Anterior cingulate cortex (tissue), 58 donors: ENCODE results near the gene TNRC6B.
"Not testable (repeated sequence)": the region's sequence is repeated elsewhere in the genome, so short reads cannot be mapped to it uniquely, and the experiment has no call there.

Source experiments
- DNase-seq, 58 donors: peaks; one replicate each; lab custom pipeline; 2025; lab: John Stamatoyannopoulos, UW

TNRC6B gene

GRCh38 chr22:40177738-40178416, at the start of gene TNRC6B:
TSS of gene TNRC6B (plus strand) at chr22:40177925. CDS start at chr22:40178136, 211 bp downstream.
- peak in 54 of 58 donors; percentile 14 to 98 (median 74) for DNase-seq

- DNase-seq = no peak
Measured at GRCh38 chr22:40128989-40129388, 48.7 kb upstream of the TNRC6B start.

DNA sequence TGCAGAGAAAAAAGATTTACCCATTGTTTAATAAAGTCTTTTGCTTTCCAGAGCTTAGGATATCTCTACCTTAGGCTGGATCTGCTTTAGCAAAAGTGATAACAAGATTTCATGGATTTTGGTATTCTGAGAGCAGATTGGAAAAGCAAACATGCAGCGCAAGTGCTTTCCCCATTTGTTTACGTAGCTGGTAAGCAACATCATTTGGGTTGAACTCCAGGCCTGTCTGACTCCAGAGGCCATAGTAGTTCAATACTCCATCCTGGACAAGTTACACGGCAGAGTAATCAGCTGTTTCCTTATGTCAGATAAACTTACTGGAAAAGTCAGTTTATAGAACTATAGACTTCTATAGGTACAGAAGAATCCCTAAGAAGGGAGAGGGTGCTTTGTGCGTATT, 40.6 kb upstream of the TNRC6B start:
- DNase-seq = no peak

- no peak for DNase-seq
Measured at GRCh38 chr22:40138866-40139265, 38.9 kb upstream of the TNRC6B start.

- no peak for DNase-seq
Measured at GRCh38 chr22:40147388-40148176, 30.1 kb upstream of the TNRC6B start.

GRCh38 chr22:40153192-40153591, 24.5 kb upstream of the TNRC6B start:
- DNase-seq = no peak

DNA sequence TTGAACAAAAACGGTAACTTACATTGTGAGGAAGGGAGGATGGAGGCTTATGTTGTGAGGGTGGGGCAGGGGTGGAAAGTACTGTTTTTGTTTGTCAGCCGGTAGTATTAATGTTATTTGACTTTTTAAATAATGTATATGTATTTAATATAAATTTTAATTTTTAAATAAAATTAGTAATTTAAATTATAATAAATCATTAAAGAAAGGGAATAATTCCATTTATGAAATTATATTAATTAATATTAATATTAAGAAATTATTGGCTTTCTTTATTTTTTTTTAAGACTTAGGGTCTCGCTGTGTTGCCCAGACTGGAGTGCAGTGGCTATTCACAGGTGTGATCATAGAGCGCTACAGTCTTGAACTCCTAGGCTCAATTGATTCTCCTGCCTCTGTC, 24.0 kb upstream of the TNRC6B start:
- no peak for DNase-seq

DNA sequence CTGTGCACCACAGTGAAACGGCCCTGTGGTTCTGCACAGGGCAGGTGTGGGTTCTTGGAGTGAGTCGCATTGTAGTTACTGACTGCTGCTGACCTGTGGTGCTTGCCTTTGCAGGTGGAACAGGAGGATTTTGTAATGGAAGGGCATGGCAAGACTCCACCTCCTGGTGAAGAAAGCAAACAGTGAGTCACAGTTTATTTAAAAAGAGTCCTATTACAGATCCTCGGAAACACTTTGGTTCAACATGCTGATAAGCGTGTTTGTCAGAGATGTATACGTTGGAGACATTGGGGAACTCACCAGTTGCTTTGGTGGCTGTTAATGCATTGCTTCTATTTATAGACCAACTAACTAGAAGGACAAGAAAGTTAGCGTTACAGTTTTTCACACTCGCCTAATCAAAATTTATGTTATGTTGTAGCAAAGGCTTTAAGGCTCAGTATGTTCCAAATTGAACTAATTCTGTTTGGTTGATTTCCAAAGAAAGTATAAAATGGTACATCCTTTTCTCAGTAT, 21.7 kb upstream of the TNRC6B start:
- DNase-seq = no peak

- DNase-seq = not testable (repeated sequence)
Measured at GRCh38 chr22:40156682-40157081, 21.0 kb upstream of the TNRC6B start.

DNA sequence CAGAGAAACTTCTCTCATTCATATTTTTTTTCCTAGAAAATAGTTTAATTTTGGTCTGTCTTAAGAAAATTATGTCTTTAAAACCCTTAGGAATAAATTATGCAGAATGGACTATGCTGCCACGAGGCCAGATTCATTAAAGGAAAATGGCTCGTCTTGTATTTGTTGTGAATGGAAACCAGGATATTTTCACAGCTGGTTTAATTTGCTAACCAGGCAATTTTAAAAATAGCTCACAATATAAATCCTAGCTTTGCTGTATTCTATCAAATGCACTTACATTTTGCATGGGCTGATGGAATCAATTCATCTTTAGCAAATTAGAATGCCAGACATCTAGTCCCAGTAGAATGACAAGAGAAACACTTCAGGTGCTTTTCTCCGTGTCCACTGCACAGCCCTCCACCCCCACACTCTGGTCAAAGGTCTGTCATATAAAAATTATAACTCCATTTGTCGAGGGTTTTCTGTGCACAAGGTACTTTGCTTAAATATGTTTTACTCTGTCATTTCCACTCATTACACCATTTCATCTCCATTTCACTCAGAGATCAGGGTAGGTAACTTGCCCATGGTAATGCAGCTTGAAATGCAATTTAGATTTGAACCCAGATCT, 20.3 kb upstream of the TNRC6B start:
- DNase-seq = no peak

GRCh38 chr22:40161194-40161593, 16.5 kb upstream of the TNRC6B start:
- no peak for DNase-seq

DNA sequence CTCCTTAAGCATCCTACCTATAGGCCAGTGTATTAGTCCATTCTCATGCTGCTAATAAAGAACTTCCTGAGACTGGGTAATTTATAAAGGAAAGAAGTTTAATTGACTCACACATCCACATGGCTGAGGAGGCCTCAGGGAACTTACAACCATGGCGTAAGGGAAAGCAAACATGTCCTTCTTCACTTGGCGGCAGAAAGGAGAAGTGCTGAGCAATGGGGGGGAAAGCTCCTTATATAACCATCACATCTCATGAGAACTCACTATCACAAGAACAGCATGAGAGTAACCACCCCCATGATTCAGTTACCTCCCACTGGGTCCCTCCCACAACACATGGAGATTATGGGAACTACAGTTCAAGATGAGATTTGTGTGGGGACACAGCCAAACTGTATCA, 12.2 kb upstream of the TNRC6B start:
- DNase-seq = not testable (repeated sequence)

DNA sequence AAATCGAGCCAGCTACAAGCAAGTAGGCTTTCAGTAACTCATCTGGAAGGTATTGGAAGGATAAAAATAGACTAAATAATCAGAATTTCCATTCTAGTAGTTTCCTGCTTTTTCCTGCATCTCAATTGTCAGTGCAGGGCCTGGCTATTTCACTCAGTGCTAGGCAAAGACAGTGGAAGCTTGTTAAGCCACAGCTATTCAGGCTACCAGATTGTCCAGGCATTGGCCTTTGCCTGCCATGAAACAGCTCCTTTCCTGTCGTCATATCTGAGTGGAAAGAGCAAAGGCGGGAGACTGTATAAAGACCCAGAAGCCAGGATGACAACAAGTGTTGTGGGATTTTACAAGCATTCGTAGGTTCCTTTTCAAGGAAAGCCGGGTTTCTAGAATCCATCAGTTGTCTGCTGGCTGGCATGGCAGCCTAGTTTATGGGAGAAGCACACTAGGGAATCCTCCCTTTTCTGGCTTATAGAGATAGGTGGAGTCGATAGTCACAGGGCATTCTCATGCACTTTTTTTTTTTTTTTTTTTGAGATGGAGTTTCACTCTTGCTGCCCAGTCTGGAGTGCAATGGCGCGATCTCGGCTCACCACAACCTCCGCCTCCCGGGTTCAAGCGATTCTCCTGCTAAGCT, 2.0 kb upstream of the TNRC6B start:
- DNase-seq = peak in 5 of 58 donors; percentile 5 to 38 (median 13)

- peak in 3 of 58 donors; percentile 9 to 38 (median 23) for DNase-seq
Measured at GRCh38 chr22:40176921-40177737, 596 bp upstream of the TNRC6B start.

DNA sequence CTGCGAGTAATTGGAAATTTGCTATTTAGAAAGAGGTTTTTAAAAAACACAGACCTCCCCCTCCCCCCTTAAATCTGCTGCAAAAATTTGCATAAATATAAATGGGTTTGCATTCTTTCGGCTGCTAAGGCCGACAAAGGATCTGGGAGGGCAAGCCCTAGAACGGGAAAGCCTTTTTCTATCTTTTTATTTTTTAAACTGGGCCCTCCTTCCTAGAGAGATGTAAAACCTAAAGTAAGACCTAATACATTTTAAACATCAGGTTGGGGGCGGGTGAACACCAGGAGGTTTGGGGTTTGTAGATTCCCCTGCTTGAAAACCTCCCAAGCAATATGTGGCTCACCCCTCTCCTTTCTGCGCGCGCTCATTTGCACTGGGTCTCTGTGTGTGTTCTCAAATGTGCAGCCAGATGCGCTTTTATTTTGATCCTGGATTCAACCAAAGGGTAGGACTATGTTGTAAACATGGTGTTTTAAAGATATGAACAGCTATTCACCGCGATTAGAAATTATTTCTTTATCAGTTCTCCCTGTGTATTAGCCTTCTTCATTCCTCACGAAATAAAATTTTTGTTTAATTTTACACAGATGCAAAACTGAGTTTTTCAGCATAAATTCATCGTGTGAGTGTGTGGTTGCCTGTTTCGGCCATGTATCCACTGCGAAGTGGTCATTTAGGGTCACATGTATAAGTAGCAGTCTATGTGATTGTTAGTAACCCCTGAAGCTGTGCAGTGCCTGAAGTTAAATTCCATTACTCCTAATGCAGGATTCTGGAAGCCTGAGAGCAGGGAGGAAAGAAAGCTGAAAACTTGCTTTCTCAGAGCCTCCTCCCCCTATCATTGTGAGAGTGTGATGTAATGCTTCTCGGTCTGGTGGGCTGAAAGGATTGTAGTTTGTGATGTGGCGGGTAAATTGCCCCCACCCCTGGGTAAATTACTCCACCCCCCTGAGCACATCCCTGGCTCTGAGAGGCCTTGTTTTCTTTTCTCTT, 988 bp downstream of the TNRC6B start:
- DNase-seq = peak in 18 of 58 donors; percentile 5 to 47 (median 20)

DNA sequence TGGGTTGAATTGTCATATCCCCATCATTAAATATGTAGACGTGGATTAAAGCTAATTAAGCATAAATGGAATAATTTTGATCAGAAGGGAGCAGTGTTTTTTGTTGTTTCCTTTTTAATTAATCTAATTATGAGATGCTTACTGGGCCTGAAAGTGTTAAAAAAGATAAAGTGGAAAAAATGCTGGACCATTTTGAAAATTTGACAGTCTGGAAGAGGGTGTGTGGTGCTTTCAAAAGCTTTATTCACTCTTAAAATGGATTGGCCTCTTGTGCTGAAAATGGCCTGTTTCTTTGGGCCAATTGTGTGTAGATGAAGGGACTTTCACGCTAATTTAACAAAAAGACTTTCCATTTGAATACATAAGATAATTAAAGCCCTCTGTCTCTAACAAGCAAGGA, 1.8 kb downstream of the TNRC6B start:
- no peak for DNase-seq

- DNase-seq = no peak
Measured at GRCh38 chr22:40180403-40180802, 2.7 kb downstream of the TNRC6B start.

DNA sequence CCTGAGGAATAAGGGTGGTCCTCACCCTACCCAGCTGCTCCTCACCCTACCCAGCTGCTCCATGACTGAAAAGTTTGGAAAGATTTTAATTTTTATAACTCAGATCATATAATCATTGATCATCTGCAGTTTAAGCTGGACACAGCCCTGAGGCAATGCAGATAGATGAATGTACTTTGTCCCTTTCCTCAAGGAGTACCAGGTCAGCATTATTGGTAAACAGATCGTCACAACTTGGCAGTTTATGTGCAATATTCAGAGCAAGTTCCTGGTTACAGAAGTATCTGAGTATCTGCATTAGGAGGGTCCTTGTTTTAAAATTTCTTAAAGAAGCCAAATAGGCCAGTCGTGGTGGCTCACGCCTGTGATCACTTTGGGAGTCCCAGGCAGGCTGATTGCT, 3.6 kb downstream of the TNRC6B start:
- no peak for DNase-seq
